RWPE1 (cell line): ENCODE data around the gene AP4E1.
"Not testable (repeated sequence)": the region's sequence is repeated elsewhere in the genome, so short reads cannot be mapped to it uniquely, and the experiment has no call there.

Experiments used
- CTCF ChIA-PET: fragments of 350-600 bp; sonication (Branson Sonifier 250); formaldehyde crosslinking; extraction: SDS; loops from one replicate; lab custom pipeline; 2021; lab: Yijun Ruan, JAX
- POLR2A ChIA-PET: fragments of 400-600 bp; formaldehyde crosslinking; extraction: SDS; loops from one replicate; lab custom pipeline; 2020; ENCODE audit warnings: antibody characterized with exemption; ENCODE audit not compliant: low non-redundant PET; lab: Yijun Ruan, JAX
- DNase-seq: peaks from one replicate; pipeline ENCODE4 v3.0.0; 2012; ENCODE audit warnings: low spot score
- H3K27ac ChIP-seq: fragments of 450-650 bp; 2 replicates; pipeline ENCODE4 v1.5.1; 2017
- CTCF ChIP-seq: fragments of 450-650 bp; conservative IDR thresholded peaks from 2 replicates; pipeline ENCODE4 v1.5.1; 2017; ENCODE audit warnings: low read depth, mild to moderate bottlenecking

AP4E1 gene

GRCh38 chr15:50872832-50873426 is 35.6 kb upstream of the AP4E1 start:
- CTCF ChIA-PET = no interaction called here
- no peak overlapping the region for H3K27ac ChIP-seq
- no peak for DNase-seq
- no peak for TF ChIP-seq CTCF
- POLR2A ChIA-PET = no interaction called here

- ChIA-PET CTCF (interaction anchor here (0.6 kb wide), 1 partner anchor 201 kb away, joined by 7 read pairs; no protein-coding TSS in a partner anchor), POLR2A (no interaction called here)
- H3K27ac ChIP-seq = no peak overlapping the region
- DNase-seq = no peak
- no peak for TF ChIP-seq CTCF
Measured at GRCh38 chr15:50873935-50874361, 34.5 kb upstream of the AP4E1 start.

- DNase-seq, POLR2A ChIA-PET, H3K27ac ChIP-seq: not testable (repeated sequence)
- CTCF ChIA-PET = interaction anchor here (0.5 to 0.6 kb wide), 2 partner anchors 132 to 168 kb away, joined by 3 read pairs; no protein-coding TSS in a partner anchor
Measured at GRCh38 chr15:50875238-50875637, 33.2 kb upstream of the AP4E1 start.

- ChIA-PET CTCF (interaction anchor here (0.6 to 1.4 kb wide), 14 partner anchors 9 to 265 kb away, joined by 3 to 11 read pairs (median 5); partner anchors contain the start of gene AP4E1), POLR2A (no interaction called here)
- H3K27ac ChIP-seq = no peak overlapping the region
- no peak for DNase-seq
- TF ChIP-seq CTCF = no peak
Measured at GRCh38 chr15:50876260-50876988, 32.1 kb upstream of the AP4E1 start.

GRCh38 chr15:50876989-50877360 is 31.5 kb upstream of the AP4E1 start:
- DNase-seq = peak; percentile 85
- ChIA-PET POLR2A (no interaction called here), CTCF (interaction anchor here (0.5 to 1.4 kb wide), 13 partner anchors 8 to 333 kb away, joined by 3 to 11 read pairs (median 5); partner anchors contain the start of gene AP4E1)
- TF ChIP-seq CTCF = peak; percentile 99
- no peak overlapping the region for H3K27ac ChIP-seq

GRCh38 chr15:50879016-50879617 is 29.4 kb upstream of the AP4E1 start:
- ChIA-PET CTCF (interaction anchor here (0.6 to 0.9 kb wide), 2 partner anchors 124 to 180 kb away, joined by 3 read pairs; no protein-coding TSS in a partner anchor), POLR2A (no interaction called here)
- DNase-seq = no peak
- no peak for TF ChIP-seq CTCF
- no peak overlapping the region for H3K27ac ChIP-seq
